GM23338 (cell line): ENCODE measurements around the gene ERMN.

Experiments used
- EZH2 ChIP-seq: fragments of 200-600 bp; sonication (generic); IDR thresholded peaks from one replicate; pipeline ENCODE4 v1.8.0; 2017; ENCODE audit warnings: antibody characterized with exemption, mild to moderate bottlenecking, low read depth; ENCODE audit not compliant: unreplicated experiment
- JUNB ChIP-seq: IDR thresholded peaks from one replicate; pipeline ENCODE4 v1.6.1; 2016; ENCODE audit warnings: antibody characterized with exemption; ENCODE audit not compliant: unreplicated experiment
- REST ChIP-seq: IDR thresholded peaks from one replicate; pipeline ENCODE4 v1.6.1; 2018; ENCODE audit warnings: antibody characterized with exemption; ENCODE audit not compliant: unreplicated experiment
- TF ChIP-seq, protein P1 (sequence below), 2 experiments: fragments of 200-600 bp in 1 of 2; sonication (generic) in 1 of 2; conservative IDR thresholded peaks; 2 replicates each; pipeline versions ENCODE4 v1.5.1 to v1.6.1; 2016 to 2017; ENCODE audit warnings: antibody characterized with exemption in 2 of 2, low read depth in 2 of 2, mild to moderate bottlenecking in 2 of 2, moderate library complexity in 1 of 2
- TF ChIP-seq, protein P2 (sequence below): IDR thresholded peaks from 2 replicates; pipeline ENCODE4 v1.6.1; 2016; ENCODE audit warnings: antibody characterized with exemption

- TF ChIP-seq, protein P1, sequence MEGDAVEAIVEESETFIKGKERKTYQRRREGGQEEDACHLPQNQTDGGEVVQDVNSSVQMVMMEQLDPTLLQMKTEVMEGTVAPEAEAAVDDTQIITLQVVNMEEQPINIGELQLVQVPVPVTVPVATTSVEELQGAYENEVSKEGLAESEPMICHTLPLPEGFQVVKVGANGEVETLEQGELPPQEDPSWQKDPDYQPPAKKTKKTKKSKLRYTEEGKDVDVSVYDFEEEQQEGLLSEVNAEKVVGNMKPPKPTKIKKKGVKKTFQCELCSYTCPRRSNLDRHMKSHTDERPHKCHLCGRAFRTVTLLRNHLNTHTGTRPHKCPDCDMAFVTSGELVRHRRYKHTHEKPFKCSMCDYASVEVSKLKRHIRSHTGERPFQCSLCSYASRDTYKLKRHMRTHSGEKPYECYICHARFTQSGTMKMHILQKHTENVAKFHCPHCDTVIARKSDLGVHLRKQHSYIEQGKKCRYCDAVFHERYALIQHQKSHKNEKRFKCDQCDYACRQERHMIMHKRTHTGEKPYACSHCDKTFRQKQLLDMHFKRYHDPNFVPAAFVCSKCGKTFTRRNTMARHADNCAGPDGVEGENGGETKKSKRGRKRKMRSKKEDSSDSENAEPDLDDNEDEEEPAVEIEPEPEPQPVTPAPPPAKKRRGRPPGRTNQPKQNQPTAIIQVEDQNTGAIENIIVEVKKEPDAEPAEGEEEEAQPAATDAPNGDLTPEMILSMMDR (conservative IDR thresholded peaks at IDR 0.05; ENCODE audit: low read depth in 2 of 2) = no peak
- TF ChIP-seq EZH2 = no peak
- TF ChIP-seq JUNB = no peak
- TF ChIP-seq, protein P2, sequence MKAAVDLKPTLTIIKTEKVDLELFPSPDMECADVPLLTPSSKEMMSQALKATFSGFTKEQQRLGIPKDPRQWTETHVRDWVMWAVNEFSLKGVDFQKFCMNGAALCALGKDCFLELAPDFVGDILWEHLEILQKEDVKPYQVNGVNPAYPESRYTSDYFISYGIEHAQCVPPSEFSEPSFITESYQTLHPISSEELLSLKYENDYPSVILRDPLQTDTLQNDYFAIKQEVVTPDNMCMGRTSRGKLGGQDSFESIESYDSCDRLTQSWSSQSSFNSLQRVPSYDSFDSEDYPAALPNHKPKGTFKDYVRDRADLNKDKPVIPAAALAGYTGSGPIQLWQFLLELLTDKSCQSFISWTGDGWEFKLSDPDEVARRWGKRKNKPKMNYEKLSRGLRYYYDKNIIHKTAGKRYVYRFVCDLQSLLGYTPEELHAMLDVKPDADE = no peak
- no peak for TF ChIP-seq REST
Observed at GRCh38 chr2:157319795-157320194, 5.8 kb downstream of the ERMN start.
